Left lung (tissue), 10 donors: Measurements from ENCODE around the gene ENOX1. TPM values are rescaled to one million over a fixed set of nuclear protein-coding genes. Genes with fewer than 3 reads are reported as not detected.

Source experiments
- ATAC-seq: fragments of 200-7000 bp; cut with Tn5 transposase; one replicate; pipeline ENCODE4 v1.9.1; 2020; ENCODE audit warnings: moderate library complexity
- DNase-seq, 4 donors: peaks; one replicate each; pipeline ENCODE4 v3.0.0-alpha.2; 2013 to 2020
- H3K27ac ChIP-seq, 2 donors: fragments of 200-600 bp; sonication (generic) in 1 of 2; one replicate each; pipeline versions ENCODE4 v1.5.0 to v1.8.0; 2020 to 2021
- H3K27me3 ChIP-seq, 2 donors: fragments of 200-600 bp; sonication (generic) in 1 of 2; one replicate each; pipeline versions ENCODE4 v1.5.0 to v1.8.0; 2020 to 2021
- H3K36me3 ChIP-seq, 2 donors: fragments of 200-600 bp; sonication (generic) in 1 of 2; one replicate each; pipeline versions ENCODE4 v1.5.0 to v1.8.0; 2020 to 2021
- H3K4me1 ChIP-seq, 2 donors: fragments of 200-600 bp; one replicate each; pipeline ENCODE4 v1.8.0; 2021
- H3K4me3 ChIP-seq, 2 donors: fragments of 200-600 bp; sonication (generic) in 1 of 2; one replicate each; pipeline versions ENCODE4 v1.5.0 to v1.8.0; 2020 to 2021; ENCODE audit warnings: mild to moderate bottlenecking in 1 of 2
- H3K9me3 ChIP-seq, 2 donors: fragments of 200-600 bp; sonication (generic) in 1 of 2; one replicate each; pipeline versions ENCODE4 v1.5.0 to v1.8.0; 2020 to 2021
- intact Hi-C, 2 donors: fragments of 100-400 bp; cut with DNase I; formaldehyde crosslinking; loops; one replicate each; pipeline versions ENCODE4 v1.11.2 to v1.14.2; 2022
- polyA plus RNA-seq, 6 donors: library from polyadenylated mRNA; unstranded; fragments of 120-200 nt; gene quantifications; one replicate each; pipeline ENCODE4 v1.2.1, GENCODE V29; 2013; ENCODE audit not compliant: insufficient read length in 6 of 6
- total RNA-seq, 2 donors: library from RNA; stranded (reverse); fragmentation: NEBNext Ultra II Directional; extraction: Animal tissue kit (Norgen Biotek cat#: 25700); gene quantifications; one replicate each; pipeline ENCODE4 v1.2.1, GENCODE V29; 2021
- TF ChIP-seq, protein P1 (sequence below), 2 donors: fragments of 200-600 bp; sonication (generic) in 1 of 2; IDR thresholded peaks; one replicate each; pipeline versions ENCODE4 v1.5.0 to v1.8.0; 2021; ENCODE audit warnings: antibody characterized with exemption in 2 of 2
- donor health status: DM: no; HTN: yes; CAD: no.
- donor health status: DM: no; HTN: no; CAD: no.

Gene ENOX1
- total and polyA plus RNA-seq, 8 donors, result 1.5 to 9.0 (median 6.8) TPM

DNA sequence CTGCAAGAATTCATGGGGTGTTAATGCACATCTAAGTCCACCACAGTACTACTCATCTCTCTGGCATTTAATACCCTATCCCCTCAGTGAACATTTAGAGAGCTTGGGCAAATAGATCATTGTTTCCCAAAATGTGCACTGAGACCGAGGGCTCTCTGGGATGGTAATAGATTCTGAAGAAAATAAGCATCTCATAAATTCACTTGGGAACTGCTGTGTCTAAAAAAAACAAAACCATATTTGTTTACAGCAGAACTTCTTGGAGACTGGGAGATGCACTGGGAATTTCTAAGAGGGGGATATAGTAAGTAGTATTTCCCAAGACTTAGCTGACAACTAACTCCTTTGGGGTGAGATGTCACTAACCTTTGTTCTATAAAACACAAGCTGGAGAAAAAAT is 58.4 kb downstream of the ENOX1 start:
- H3K27me3 ChIP-seq, result no peaks in the 10 kb centered on the region
- TF ChIP-seq, protein P1, sequence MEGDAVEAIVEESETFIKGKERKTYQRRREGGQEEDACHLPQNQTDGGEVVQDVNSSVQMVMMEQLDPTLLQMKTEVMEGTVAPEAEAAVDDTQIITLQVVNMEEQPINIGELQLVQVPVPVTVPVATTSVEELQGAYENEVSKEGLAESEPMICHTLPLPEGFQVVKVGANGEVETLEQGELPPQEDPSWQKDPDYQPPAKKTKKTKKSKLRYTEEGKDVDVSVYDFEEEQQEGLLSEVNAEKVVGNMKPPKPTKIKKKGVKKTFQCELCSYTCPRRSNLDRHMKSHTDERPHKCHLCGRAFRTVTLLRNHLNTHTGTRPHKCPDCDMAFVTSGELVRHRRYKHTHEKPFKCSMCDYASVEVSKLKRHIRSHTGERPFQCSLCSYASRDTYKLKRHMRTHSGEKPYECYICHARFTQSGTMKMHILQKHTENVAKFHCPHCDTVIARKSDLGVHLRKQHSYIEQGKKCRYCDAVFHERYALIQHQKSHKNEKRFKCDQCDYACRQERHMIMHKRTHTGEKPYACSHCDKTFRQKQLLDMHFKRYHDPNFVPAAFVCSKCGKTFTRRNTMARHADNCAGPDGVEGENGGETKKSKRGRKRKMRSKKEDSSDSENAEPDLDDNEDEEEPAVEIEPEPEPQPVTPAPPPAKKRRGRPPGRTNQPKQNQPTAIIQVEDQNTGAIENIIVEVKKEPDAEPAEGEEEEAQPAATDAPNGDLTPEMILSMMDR (IDR thresholded peaks at IDR 0.05), result no peak
- H3K27ac ChIP-seq, result no peak overlapping the region
- intact Hi-C loops, result no loop called here
- H3K9me3 ChIP-seq, result no peaks in the 10 kb centered on the region
- H3K36me3 ChIP-seq, result no peaks in the 10 kb centered on the region
- no peaks in the 10 kb centered on the region for H3K4me1 ChIP-seq
- DNase-seq (no peak), ATAC-seq (no peak)
- no peak overlapping the region for H3K4me3 ChIP-seq

DNA sequence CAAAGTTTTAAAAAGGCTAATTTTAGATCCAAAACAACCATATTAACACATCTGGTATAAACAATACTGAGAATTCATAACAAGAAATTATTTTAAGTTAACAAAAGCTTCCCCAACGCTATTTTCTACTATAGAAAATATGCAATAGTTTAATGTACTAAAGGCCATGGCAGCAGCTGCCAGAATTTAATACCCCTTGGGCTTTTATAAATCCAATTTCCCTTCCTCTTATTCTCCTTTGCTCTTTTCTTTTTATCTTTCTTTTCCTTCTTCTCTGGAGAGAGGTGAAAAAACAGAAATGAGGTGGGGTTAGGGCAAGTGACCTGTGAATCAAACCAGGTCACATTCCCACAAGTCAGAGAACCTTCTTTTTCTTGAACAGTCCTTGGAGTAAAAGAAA is 58.9 kb downstream of the ENOX1 start:
- intact Hi-C loops, result no loop called here
- no peaks in the 10 kb centered on the region for H3K4me1 ChIP-seq
- no peak overlapping the region for H3K27ac ChIP-seq
- ATAC-seq (no peak), DNase-seq (no peak)
- H3K36me3 ChIP-seq, result no peaks in the 10 kb centered on the region
- TF ChIP-seq, protein P1 (IDR thresholded peaks at IDR 0.05), result no peak
- H3K27me3 ChIP-seq, result no peaks in the 10 kb centered on the region
- H3K9me3 ChIP-seq, result no peaks in the 10 kb centered on the region
- no peak overlapping the region for H3K4me3 ChIP-seq

DNA sequence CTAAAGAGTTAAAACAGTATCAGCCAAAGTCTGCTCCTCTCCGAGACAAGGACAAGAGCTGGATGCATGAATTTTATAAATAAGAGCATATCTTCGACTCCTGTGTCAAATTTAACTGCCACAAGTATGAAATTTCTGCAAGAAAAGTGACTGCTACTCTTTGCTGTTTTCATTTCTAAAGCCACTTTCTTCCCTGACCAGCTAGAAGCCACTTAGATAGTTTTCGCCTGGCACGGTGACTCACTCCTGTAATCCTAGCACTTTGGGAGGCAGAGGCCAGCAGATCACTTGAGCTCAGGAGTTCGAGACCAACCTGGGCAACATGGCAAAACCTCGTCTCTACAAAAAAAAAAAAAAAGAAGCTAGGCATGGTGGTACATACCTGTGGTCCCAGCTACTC is 61.3 kb downstream of the ENOX1 start:
- Histone ChIP-seq H3K27me3 (no peaks in the 10 kb centered on the region), H3K27ac (no peak overlapping the region), H3K36me3 (no peaks in the 10 kb centered on the region), H3K9me3 (no peaks in the 10 kb centered on the region), H3K4me1 (no peaks in the 10 kb centered on the region), H3K4me3 (no peak overlapping the region)
- no peak for DNase-seq
- no peak for ATAC-seq
- TF ChIP-seq, protein P1 (IDR thresholded peaks at IDR 0.05), result no peak
- intact Hi-C loops, result no loop called here

DNA sequence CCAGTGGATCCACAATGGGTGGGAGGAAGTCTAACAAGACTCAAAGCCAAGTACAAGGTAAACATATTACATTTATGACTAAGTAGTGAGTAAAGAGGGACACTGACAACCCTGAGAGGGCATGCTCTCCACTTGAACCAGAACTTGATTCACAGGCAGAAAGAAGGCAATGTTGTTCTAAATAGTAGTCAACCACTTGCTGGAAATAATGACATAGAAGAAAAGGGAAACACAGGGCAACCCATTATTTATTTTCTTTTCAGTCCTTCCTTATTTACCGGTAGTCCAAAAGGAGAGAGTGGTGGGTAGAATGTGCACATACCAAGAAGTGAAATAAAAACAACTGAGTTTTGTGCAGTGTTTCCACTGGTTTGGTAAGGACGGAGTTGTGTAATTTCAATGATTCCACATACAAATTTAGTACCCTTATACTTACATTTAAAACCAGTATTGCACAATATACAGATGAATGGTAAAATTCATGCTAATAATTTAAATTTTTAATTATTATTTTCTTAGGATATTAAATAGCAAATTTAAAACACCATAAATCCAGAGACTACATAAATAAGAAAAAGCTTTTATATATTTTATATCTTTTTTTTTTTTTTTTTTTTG is 65.9 kb downstream of the ENOX1 start:
- intact Hi-C loops, result no loop called here
- TF ChIP-seq, protein P1 (IDR thresholded peaks at IDR 0.05), result no peak
- H3K4me1 ChIP-seq, result no peaks in the 10 kb centered on the region
- no peaks in the 10 kb centered on the region for H3K27me3 ChIP-seq
- H3K36me3 ChIP-seq, result no peaks in the 10 kb centered on the region
- H3K4me3 ChIP-seq, result no peak overlapping the region
- no peak overlapping the region for H3K27ac ChIP-seq
- no peak for ATAC-seq
- no peaks in the 10 kb centered on the region for H3K9me3 ChIP-seq
- DNase-seq, result no peak

DNA sequence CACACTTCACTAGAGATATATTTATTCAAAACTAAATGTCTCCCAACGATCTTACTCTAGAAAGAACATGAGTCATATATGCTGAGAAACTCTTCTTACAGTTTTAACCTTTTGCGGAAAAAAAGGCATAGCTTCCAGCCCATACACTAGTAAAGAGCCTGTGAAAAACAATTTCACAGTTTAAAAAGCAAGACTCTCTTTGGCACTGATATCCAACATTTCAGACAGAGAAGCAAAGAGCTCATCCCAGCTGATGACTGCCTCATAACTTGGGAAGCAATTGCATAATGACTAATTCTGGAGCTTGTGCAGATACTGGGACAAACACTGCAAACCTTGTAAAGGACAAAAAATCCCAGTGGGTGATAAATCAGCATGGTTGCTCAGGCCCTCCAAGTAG is 88.0 kb downstream of the ENOX1 start:
- TF ChIP-seq, protein P1 (IDR thresholded peaks at IDR 0.05), result no peak
- H3K27ac ChIP-seq, result no peak overlapping the region
- ATAC-seq (peak; percentile 43), DNase-seq (peak in 1 of 4 donors; percentile 42)
- no peaks in the 10 kb centered on the region for H3K9me3 ChIP-seq
- H3K27me3 ChIP-seq, result no peaks in the 10 kb centered on the region
- no peaks in the 10 kb centered on the region for H3K36me3 ChIP-seq
- H3K4me3 ChIP-seq, result no peak overlapping the region
- intact Hi-C loops, result no loop called here
- no peaks in the 10 kb centered on the region for H3K4me1 ChIP-seq
